Fibroblast of lung (primary cell): ENCODE measurements around the gene LMAN2.

Experiments used
- EZH2 ChIP-seq: IDR thresholded peaks from 2 replicates; pipeline ENCODE4 v1.5.1; 2012; ENCODE audit warnings: low read length, control low read depth, mild to moderate bottlenecking; ENCODE audit errors: missing control alignments
- TF ChIP-seq, protein P1 (sequence below), 2 donors: IDR thresholded peaks in 1 of 2; conservative IDR thresholded peaks in 1 of 2; 1 replicate in 1 of 2; 2 replicates in 1 of 2; pipeline ENCODE4 v1.5.1; 2011 to 2012; ENCODE audit warnings: low read length in 2 of 2, control low read depth in 1 of 2, inconsistent platforms in 1 of 2, low read depth in 1 of 2, mild to moderate bottlenecking in 1 of 2

DNA sequence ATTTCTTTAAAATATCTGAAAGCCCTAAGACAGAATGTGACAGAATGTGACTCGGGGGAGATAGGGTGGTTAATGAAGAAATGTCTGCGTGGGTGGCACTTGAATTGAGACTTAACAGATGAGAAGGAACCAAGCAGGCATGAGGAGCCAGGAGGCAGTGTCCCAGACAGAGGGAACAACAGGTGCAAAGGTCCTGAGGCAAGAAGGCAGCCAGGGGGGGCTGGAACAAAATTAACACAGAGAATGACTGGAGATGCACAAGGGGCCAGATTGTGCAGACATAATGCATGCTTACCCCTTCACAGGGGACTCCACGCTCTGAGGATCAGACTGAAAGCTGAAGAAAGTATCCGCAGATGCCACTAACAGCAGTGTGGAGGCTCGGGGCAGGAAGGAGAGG lies 1.7 kb downstream of the LMAN2 start:
- TF ChIP-seq, protein P1, sequence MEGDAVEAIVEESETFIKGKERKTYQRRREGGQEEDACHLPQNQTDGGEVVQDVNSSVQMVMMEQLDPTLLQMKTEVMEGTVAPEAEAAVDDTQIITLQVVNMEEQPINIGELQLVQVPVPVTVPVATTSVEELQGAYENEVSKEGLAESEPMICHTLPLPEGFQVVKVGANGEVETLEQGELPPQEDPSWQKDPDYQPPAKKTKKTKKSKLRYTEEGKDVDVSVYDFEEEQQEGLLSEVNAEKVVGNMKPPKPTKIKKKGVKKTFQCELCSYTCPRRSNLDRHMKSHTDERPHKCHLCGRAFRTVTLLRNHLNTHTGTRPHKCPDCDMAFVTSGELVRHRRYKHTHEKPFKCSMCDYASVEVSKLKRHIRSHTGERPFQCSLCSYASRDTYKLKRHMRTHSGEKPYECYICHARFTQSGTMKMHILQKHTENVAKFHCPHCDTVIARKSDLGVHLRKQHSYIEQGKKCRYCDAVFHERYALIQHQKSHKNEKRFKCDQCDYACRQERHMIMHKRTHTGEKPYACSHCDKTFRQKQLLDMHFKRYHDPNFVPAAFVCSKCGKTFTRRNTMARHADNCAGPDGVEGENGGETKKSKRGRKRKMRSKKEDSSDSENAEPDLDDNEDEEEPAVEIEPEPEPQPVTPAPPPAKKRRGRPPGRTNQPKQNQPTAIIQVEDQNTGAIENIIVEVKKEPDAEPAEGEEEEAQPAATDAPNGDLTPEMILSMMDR (conservative IDR thresholded peaks at IDR 0.05 in 1 of 2, IDR thresholded peaks at IDR 0.05 in 1 of 2; ENCODE audit: low read depth in 1 of 2, low read length in 2 of 2): no peak
- TF ChIP-seq EZH2: no peak
